ENCODE results near the gene CTNNBIP1. TPM values are rescaled to one million over a fixed set of nuclear protein-coding genes. Genes with fewer than 3 reads are reported as not detected.

CTNNBIP1 gene
- total and polyA plus RNA-seq, 7 donors, result 9.2 to 20.3 (median 18.2) TPM

- no peak for TF ChIP-seq CTCF (IDR thresholded peaks at IDR 0.05)
- TF ChIP-seq POLR2AphosphoS5 (IDR thresholded peaks at IDR 0.05), result peak in 3 of 4 donors; percentile 17 to 54 (median 20)
- peak in 1 of 4 donors; percentile 3 for TF ChIP-seq EP300 (IDR thresholded peaks at IDR 0.05)
- TF ChIP-seq POLR2A (IDR thresholded peaks at IDR 0.05), result peak in 1 of 2 donors; percentile 25
- WGBS, 2 donors, result 6 to 23% methylated on average over 17 of the region's 17 CpGs
- intact Hi-C loops (cut with DNase I), result no loop called here
- H3K27ac ChIP-seq, result peak overlapping the region; percentile 87 to 97 (median 94)
- no peaks in the 10 kb centered on the region for H3K36me3 ChIP-seq
- H3K9me3 ChIP-seq, result no peaks in the 10 kb centered on the region
- H3K4me3 ChIP-seq, result peak overlapping the region in 1 of 4 donors; percentile 93
- DNase-seq, result peak; percentile 87
- H3K27me3 ChIP-seq, result no peaks in the 10 kb centered on the region
- peaks cover 0 to 41% (median 33%) of the 10 kb centered on the region in 4 donors for H3K4me1 ChIP-seq
Measured at GRCh38 chr1:9825093-9826074, 84.7 kb downstream of the CTNNBIP1 start.

- WGBS, 2 donors, result 10 to 39% methylated on average over 12 of the region's 12 CpGs
- peaks cover 0 to 42% (median 34%) of the 10 kb centered on the region in 4 donors for H3K4me1 ChIP-seq
- no peak for TF ChIP-seq CTCF (IDR thresholded peaks at IDR 0.05)
- no peak for TF ChIP-seq POLR2A (IDR thresholded peaks at IDR 0.05)
- TF ChIP-seq POLR2AphosphoS5 (IDR thresholded peaks at IDR 0.05), result no peak
- no peak for TF ChIP-seq EP300 (IDR thresholded peaks at IDR 0.05)
- H3K27me3 ChIP-seq, result no peaks in the 10 kb centered on the region
- H3K27ac ChIP-seq, result peak overlapping the region; percentile 87 to 97 (median 94)
- no peaks in the 10 kb centered on the region for H3K36me3 ChIP-seq
- no peaks in the 10 kb centered on the region for H3K9me3 ChIP-seq
- intact Hi-C loops (cut with DNase I), result loop anchor here (5.0 kb wide), 2 partner anchors 43 to 137 kb away; no protein-coding TSS in a partner anchor
- peak overlapping the region in 3 of 4 donors; percentile 77 to 93 (median 89) for H3K4me3 ChIP-seq
- no peak for DNase-seq
Measured at GRCh38 chr1:9824702-9825089, 85.4 kb downstream of the CTNNBIP1 start.

GRCh38 chr1:9823943-9824701 is 85.9 kb downstream of the CTNNBIP1 start, which contains the start of gene CLSTN1:
Gene CLSTN1, minus strand, starts transcription at chr1:9823965. Its CDS starts 232 bp downstream, at chr1:9823733.
- intact Hi-C loops (cut with DNase I), result loop anchor here (5.0 kb wide), 2 partner anchors 43 to 137 kb away; no protein-coding TSS in a partner anchor
- Histone ChIP-seq H3K36me3 (no peaks in the 10 kb centered on the region), H3K4me3 (peak within 1 kb of the TSS; percentile 77 to 93 (median 84)), H3K9me3 (no peaks in the 10 kb centered on the region), H3K4me1 (peaks cover 0 to 42% (median 34%) of the 10 kb centered on the region in 4 donors), H3K27ac (peak within 1 kb of the TSS; percentile 87 to 97 (median 94)), H3K27me3 (no peaks in the 10 kb centered on the region)
- 1% methylated on average over 93 of the region's 93 CpGs for WGBS, 2 donors
- TF ChIP-seq POLR2AphosphoS5 (IDR thresholded peaks at IDR 0.05) (peak; percentile 71 to 79 (median 74)), POLR2A (IDR thresholded peaks at IDR 0.05) (peak; percentile 25 to 28), CTCF (IDR thresholded peaks at IDR 0.05) (no peak), EP300 (IDR thresholded peaks at IDR 0.05) (no peak)
- peak; percentile 94 for DNase-seq

- Histone ChIP-seq H3K4me1 (peaks cover 0 to 42% (median 34%) of the 10 kb centered on the region in 4 donors), H3K4me3 (peak overlapping the region; percentile 77 to 93 (median 84)), H3K27me3 (no peaks in the 10 kb centered on the region), H3K36me3 (no peaks in the 10 kb centered on the region), H3K9me3 (no peaks in the 10 kb centered on the region), H3K27ac (peak overlapping the region; percentile 87 to 97 (median 94))
- intact Hi-C loops (cut with DNase I), result loop anchor here (5.0 kb wide), 2 partner anchors 44 to 136 kb away; no protein-coding TSS in a partner anchor
- DNase-seq, result no peak
- no peak for TF ChIP-seq POLR2AphosphoS5 (IDR thresholded peaks at IDR 0.05)
- no peak for TF ChIP-seq CTCF (IDR thresholded peaks at IDR 0.05)
- TF ChIP-seq POLR2A (IDR thresholded peaks at IDR 0.05), result no peak
- no peak for TF ChIP-seq EP300 (IDR thresholded peaks at IDR 0.05)
- 0 to 1% methylated on average over 40 of the region's 40 CpGs for WGBS, 2 donors
Measured at GRCh38 chr1:9823693-9823942, 86.5 kb downstream of the CTNNBIP1 start.

Measured in sigmoid colon (tissue), 7 donors.